Smooth muscle cell (in vitro differentiated cells): Measurements from ENCODE around the gene ZNF106. TPM values are rescaled to one million over a fixed set of nuclear protein-coding genes. Genes with fewer than 3 reads are reported as not detected.

Experiments used
- DNase-seq: peaks from one replicate; lab custom pipeline; 2025; ENCODE audit not compliant: unreplicated experiment; lab: John Stamatoyannopoulos, UW
- H2AFZ ChIP-seq: fragments of 200-600 bp; sonication (generic); 2 replicates; pipeline ENCODE4 v1.6.0; 2016; ENCODE audit warnings: antibody characterized with exemption, low read depth, mild to moderate bottlenecking
- H3F3A ChIP-seq: fragments of 200-600 bp; sonication (generic); 2 replicates; pipeline ENCODE4 v1.6.0; 2017; ENCODE audit warnings: antibody characterized with exemption, low read depth
- H3K27ac ChIP-seq: fragments of 200-600 bp; sonication (generic); 2 replicates; pipeline ENCODE4 v1.5.1; 2016; ENCODE audit warnings: low read depth, mild to moderate bottlenecking
- H3K27me3 ChIP-seq: fragments of 200-600 bp; sonication (generic); 2 replicates; pipeline ENCODE4 v1.6.1; 2016; ENCODE audit warnings: low read depth, mild to moderate bottlenecking
- H3K36me3 ChIP-seq: fragments of 200-600 bp; sonication (generic); 2 replicates; pipeline ENCODE4 v1.5.1; 2016; ENCODE audit warnings: low read depth
- H3K4me1 ChIP-seq: fragments of 200-600 bp; sonication (generic); 2 replicates; pipeline ENCODE4 v1.5.1; 2016; ENCODE audit warnings: low read depth
- H3K4me2 ChIP-seq: fragments of 200-600 bp; sonication (generic); 2 replicates; pipeline ENCODE4 v1.6.0; 2016; ENCODE audit warnings: mild to moderate bottlenecking
- H3K4me3 ChIP-seq: fragments of 200-600 bp; sonication (generic); 2 replicates; pipeline ENCODE4 v1.5.1; 2016; ENCODE audit warnings: mild to moderate bottlenecking
- H3K79me2 ChIP-seq: fragments of 200-600 bp; sonication (generic); 2 replicates; pipeline ENCODE4 v1.6.0; 2016; ENCODE audit warnings: low read depth, mild to moderate bottlenecking
- H3K9ac ChIP-seq: fragments of 200-600 bp; sonication (generic); 2 replicates; pipeline ENCODE4 v1.6.0; 2016; ENCODE audit warnings: low read depth
- H3K9me3 ChIP-seq: fragments of 200-600 bp; sonication (generic); replicated peaks from 2 replicates; pipeline ENCODE4 v1.5.1; 2016; ENCODE audit warnings: low read depth
- H4K20me1 ChIP-seq: fragments of 200-600 bp; sonication (generic); 2 replicates; pipeline ENCODE4 v1.6.0; 2016; ENCODE audit warnings: low read depth
- WGBS: methylation state at CpG from one replicate; pipeline ENCODE4 v1.1.7; 2016; ENCODE audit warnings: low lambda C conversion rate; 5-methylcytosine and 5-hydroxymethylcytosine counted together
- polyA plus RNA-seq: library from polyadenylated mRNA; unstranded; fragments of >200 nt; fragmentation: Nextera tagmentation; extraction: Ambion mirVana; gene quantifications from 2 replicates; pipeline ENCODE4 v1.2.1, GENCODE V29; 2016
- total RNA-seq: library from RNA; depleted of rRNA; stranded (reverse); fragments of >200 nt; gene quantifications from 2 replicates; pipeline ENCODE4 v1.2.3, GENCODE V29; 2014
- TF ChIP-seq, protein P1 (sequence below): fragments of 200-600 bp; sonication (generic); IDR thresholded peaks from 2 replicates; pipeline ENCODE4 v1.5.1; 2017; ENCODE audit warnings: borderline replicate concordance, mild to moderate bottlenecking, antibody characterized with exemption; ENCODE audit not compliant: insufficient read depth, poor library complexity, severe bottlenecking

ZNF106 gene
- total and polyA plus RNA-seq, 2 experiments from 2014 or later, result 24.5 to 27.2 TPM

DNA sequence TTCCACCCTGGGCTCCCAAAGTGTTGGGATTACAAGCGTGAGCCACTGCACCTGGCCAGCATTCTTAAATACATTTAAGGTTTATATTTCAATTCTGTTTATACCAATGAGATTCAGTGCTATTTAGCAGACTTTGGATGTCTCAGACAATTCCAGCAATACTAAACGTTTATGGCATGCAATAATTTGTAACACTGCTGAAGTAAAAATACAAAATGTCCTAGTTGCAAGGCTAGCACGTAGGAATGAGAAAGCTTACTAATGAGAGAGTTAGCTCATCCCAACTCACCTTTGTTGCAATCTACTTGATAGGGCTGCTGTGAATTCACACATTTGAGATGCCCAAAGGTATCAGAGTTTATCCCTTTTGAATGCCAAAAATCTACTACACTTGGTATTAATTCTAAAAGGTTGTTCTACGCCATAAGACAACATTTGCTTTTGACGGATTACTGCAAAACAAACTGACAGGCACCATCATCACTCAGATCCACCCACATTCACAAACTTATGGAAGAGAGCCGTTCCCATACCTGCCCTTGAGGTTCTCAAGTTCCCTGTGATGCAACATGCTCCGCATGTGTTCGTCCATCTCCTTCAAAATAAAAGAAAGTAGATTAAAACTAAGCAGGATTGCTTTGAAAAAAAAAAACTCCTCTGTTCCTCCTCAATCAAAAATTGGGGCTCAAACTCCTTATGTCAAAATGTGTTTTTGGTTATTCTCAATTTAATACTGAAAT, 25.3 kb downstream of the ZNF106 start:
- TF ChIP-seq, protein P1, sequence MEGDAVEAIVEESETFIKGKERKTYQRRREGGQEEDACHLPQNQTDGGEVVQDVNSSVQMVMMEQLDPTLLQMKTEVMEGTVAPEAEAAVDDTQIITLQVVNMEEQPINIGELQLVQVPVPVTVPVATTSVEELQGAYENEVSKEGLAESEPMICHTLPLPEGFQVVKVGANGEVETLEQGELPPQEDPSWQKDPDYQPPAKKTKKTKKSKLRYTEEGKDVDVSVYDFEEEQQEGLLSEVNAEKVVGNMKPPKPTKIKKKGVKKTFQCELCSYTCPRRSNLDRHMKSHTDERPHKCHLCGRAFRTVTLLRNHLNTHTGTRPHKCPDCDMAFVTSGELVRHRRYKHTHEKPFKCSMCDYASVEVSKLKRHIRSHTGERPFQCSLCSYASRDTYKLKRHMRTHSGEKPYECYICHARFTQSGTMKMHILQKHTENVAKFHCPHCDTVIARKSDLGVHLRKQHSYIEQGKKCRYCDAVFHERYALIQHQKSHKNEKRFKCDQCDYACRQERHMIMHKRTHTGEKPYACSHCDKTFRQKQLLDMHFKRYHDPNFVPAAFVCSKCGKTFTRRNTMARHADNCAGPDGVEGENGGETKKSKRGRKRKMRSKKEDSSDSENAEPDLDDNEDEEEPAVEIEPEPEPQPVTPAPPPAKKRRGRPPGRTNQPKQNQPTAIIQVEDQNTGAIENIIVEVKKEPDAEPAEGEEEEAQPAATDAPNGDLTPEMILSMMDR, result no peak
- peaks cover 13% of the 10 kb centered on the region for H4K20me1 ChIP-seq
- DNase-seq, result no peak
- H3K36me3 ChIP-seq, result peaks cover 5% of the 10 kb centered on the region
- no peak overlapping the region for H3K27ac ChIP-seq
- H3K4me1 ChIP-seq, result no peaks in the 10 kb centered on the region
- no peaks in the 10 kb centered on the region for H3K9me3 ChIP-seq
- no peaks in the 10 kb centered on the region for H3K27me3 ChIP-seq
- no peaks in the 10 kb centered on the region for H3F3A ChIP-seq
- WGBS, result 95% methylated on average over 8 of the region's 8 CpGs
- H2AFZ ChIP-seq, result no peak overlapping the region
- H3K4me2 ChIP-seq, result no peak overlapping the region
- no peak overlapping the region for H3K9ac ChIP-seq
- no peak overlapping the region for H3K4me3 ChIP-seq
- peaks cover 37% of the 10 kb centered on the region for H3K79me2 ChIP-seq

DNA sequence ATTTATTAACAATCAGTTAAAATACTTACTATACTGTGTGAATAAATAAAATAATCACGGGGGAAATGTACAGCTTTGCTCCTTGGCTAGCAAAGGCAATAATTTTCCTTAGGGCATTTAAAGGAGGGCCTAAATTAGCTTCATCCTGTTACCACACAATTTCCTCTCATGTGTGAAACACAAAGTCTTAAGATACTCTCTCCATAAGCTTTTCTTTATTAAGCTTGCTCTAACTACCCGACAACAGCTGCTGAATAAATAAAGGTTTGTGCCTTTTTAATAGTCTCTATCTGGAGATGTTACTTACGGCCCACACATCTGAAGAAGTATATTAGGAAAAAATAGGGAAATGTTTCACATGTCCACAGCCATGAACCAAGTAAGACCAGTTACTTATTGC, 29.7 kb downstream of the ZNF106 start:
- H3K4me3 ChIP-seq, result no peak overlapping the region

DNA sequence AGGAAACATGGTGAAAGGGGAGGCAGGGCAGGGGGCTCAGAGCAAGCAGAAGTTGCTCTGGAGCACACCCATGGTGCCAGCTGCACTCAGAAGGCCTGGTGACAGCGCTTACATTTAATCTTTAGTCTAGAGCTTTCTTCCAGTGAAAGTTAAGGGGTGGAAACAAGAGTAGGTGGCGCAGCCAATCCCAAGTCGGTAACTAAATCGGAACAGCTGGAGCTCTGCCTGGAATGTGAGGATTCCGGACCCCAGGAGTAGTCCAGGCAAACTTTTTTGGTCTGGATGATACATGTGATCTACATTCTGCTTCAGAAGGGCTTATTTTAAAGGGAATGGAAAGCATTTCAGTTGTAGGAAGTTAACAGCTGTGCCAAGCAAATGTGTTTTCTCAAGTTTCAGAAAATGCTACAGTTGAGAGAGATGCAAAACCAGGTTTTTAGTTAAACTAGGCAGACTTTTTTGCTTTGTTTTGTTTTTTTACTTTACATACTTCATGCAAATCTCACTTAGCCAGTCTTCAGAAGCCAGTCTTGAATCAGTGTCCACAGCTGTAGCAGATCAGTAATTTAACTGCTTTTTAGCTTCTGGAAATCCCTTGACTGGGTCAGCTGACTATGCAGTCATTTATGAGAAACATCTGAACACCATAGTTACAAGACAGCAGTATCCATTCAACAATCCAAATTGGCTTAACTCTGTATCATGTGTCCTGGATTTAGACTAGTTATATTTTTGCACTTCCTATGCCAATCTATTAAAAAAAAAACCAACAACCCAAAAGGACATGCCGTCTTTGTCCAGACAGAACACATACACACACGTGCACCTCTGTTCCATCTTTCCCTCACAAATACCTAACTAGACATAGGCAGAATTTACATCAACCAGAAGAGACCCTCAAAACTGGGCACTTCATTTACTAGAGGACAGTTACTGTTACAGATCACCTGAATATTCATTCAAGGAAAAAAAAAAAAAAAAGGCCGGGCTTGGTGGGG, 33.2 kb downstream of the ZNF106 start:
- peak; percentile 9 for DNase-seq
- H3K9ac ChIP-seq, result peak overlapping the region; percentile 89
- H4K20me1 ChIP-seq, result peaks cover 17% of the 10 kb centered on the region
- peak overlapping the region; percentile 83 for H3K4me2 ChIP-seq
- peaks cover 14% of the 10 kb centered on the region for H3K79me2 ChIP-seq
- peak overlapping the region; percentile 30 for H3K4me3 ChIP-seq
- H3K27me3 ChIP-seq, result no peaks in the 10 kb centered on the region
- TF ChIP-seq, protein P1, result no peak
- peaks cover 16% of the 10 kb centered on the region for H3F3A ChIP-seq
- peak overlapping the region; percentile 99 for H3K27ac ChIP-seq
- no peaks in the 10 kb centered on the region for H3K9me3 ChIP-seq
- no peaks in the 10 kb centered on the region for H3K36me3 ChIP-seq
- H3K4me1 ChIP-seq, result peaks cover 25% of the 10 kb centered on the region
- 33% methylated on average over 8 of the region's 8 CpGs for WGBS
- no peak overlapping the region for H2AFZ ChIP-seq

More for the DNA sequence above, 29.7 kb downstream of the ZNF106 start:
- Histone ChIP-seq H3F3A (peaks cover 16% of the 10 kb centered on the region), H3K4me1 (peaks cover 20% of the 10 kb centered on the region), H3K36me3 (peaks cover 5% of the 10 kb centered on the region), H3K9ac (no peak overlapping the region), H4K20me1 (peaks cover 14% of the 10 kb centered on the region), H2AFZ (no peak overlapping the region), H3K27me3 (no peaks in the 10 kb centered on the region), H3K4me2 (peak overlapping the region; percentile 0), H3K27ac (peak overlapping the region; percentile 33), H3K9me3 (no peaks in the 10 kb centered on the region), H3K79me2 (peaks cover 14% of the 10 kb centered on the region)
- WGBS, result 69% methylated on average over 3 of the region's 3 CpGs
- no peak for DNase-seq
- TF ChIP-seq, protein P1, result no peak
